ENCODE measurements around the gene NRP1. TPM values are rescaled to one million over a fixed set of nuclear protein-coding genes. Genes with fewer than 3 reads are reported as not detected.

NRP1 gene
- total and polyA plus RNA-seq, 2 of the 8 experiments (the other 6 are each of a cell fraction or from before 2014, with no cell fraction given) = 1.2 to 2.1 TPM

DNA sequence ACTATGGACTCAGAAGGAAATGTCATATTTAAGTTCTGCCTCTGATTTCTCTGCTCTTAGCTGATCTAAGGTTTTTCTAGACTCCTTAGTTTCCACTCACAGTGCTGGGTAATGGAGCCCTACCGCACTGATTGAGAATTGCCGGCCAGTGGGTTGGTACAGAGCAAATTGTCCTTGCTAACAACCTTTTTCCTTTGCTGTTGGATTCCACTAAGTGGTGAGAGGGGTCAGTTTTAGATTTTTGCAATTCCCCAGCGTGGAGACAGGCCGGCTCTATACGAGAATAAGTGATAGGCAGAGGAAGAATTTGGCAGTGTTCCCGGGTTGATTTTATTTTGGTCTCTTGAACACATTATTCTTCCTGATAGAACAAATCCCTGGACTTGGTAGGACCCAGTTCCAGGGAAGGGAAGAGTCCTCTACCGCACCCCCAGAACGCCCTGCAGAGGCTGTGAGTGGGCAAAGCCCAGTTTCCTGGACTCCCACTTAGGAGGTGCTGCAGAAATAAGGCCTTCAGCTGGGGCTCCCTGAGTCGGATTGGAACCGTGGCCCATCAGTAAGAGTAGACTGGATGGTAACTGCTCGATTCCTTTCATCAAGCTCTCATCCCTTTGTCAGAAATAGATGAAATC, 3.0 kb upstream of the NRP1 start:
- Histone ChIP-seq H3K9me3 (ENCODE audit: insufficient read depth in 2 of 2, low read depth in 1 of 2, low read length in 1 of 2) (no peaks in the 10 kb centered on the region), H3K27ac (ENCODE audit: low read depth, low read length) (no peak overlapping the region), H3K4me2 (ENCODE audit: insufficient read depth in 1 of 2, low read depth in 2 of 2, low read length in 2 of 2) (peak overlapping the region; percentile 94 to 100), H3K4ac (replicated peaks; ENCODE audit: insufficient read length, low read depth, low read length) (no peak overlapping the region), H3K36me3 (ENCODE audit: control insufficient read depth in 2 of 4, insufficient read depth in 4 of 4, low read length in 3 of 4) (no peaks in the 10 kb centered on the region), H2BK20ac (ENCODE audit: low read length) (peak overlapping the region; percentile 15; the same call in 1 of the 2 replicates), H4K91ac (replicated peaks; ENCODE audit: insufficient read length, low read length) (no peak overlapping the region), H4K8ac (ENCODE audit: extremely low read depth, insufficient read depth, low read length) (no peak overlapping the region), H3K9ac (replicated peaks in 1 of 4; ENCODE audit: extremely low read depth in 1 of 4, low read depth in 3 of 4, low read length in 3 of 4) (no peak overlapping the region), H4K5ac (ENCODE audit: insufficient read length, low read depth, low read length) (no peak overlapping the region), H3K23me2 (ENCODE audit: low read depth, low read length) (peaks cover 23% of the 10 kb centered on the region), H3K14ac (ENCODE audit: insufficient read length) (no peak overlapping the region), H3K23ac (ENCODE audit: insufficient read length) (no peak overlapping the region), H3K79me2 (ENCODE audit: control insufficient read depth in 1 of 2, insufficient read depth in 2 of 2, low read length in 2 of 2) (no peaks in the 10 kb centered on the region), H3K27me3 (replicated peaks in 1 of 4; ENCODE audit: control insufficient read depth in 3 of 4, extremely low read depth in 1 of 4, insufficient read depth in 3 of 4, low read length in 3 of 4) (peaks cover 8 to 56% (median 36%) of the 10 kb centered on the region in 4 experiments), H3K4me1 (replicated peaks in 1 of 4; ENCODE audit: control insufficient read depth in 3 of 4, insufficient read depth in 4 of 4, low read length in 3 of 4) (peaks cover 2 to 13% (median 4%) of the 10 kb centered on the region in 4 experiments; a peak in 6 of 7 replicates), H2AK5ac (ENCODE audit: low read depth, low read length) (no peak overlapping the region), H3K56ac (replicated peaks; ENCODE audit: insufficient read length, low read depth, low read length) (no peak overlapping the region), H4K20me1 (replicated peaks in 1 of 2; ENCODE audit: control insufficient read depth in 1 of 2, insufficient read depth in 2 of 2, low read length in 2 of 2) (no peaks in the 10 kb centered on the region), H2BK12ac (ENCODE audit: low read depth, low read length) (no peak overlapping the region), H2BK15ac (ENCODE audit: low read length) (no peak overlapping the region), H3K4me3 (ENCODE audit: extremely low read depth in 1 of 4, insufficient read depth in 2 of 4, low read depth in 3 of 4, low read length in 4 of 4) (peak overlapping the region; percentile 59 to 85 (median 72)), H2BK120ac (replicated peaks; ENCODE audit: low read depth, low read length) (no peak overlapping the region), H2AFZ (ENCODE audit: low read length) (peak overlapping the region; percentile 79), H3K18ac (ENCODE audit: extremely low read depth, low read length) (no peak overlapping the region), H3K79me1 (ENCODE audit: low read depth, low read length) (no peaks in the 10 kb centered on the region), H2BK5ac (ENCODE audit: low read depth, low read length) (no peak overlapping the region)
- DNase-seq (ENCODE audit: low read depth in 1 of 2, low spot score in 2 of 2) = no peak
- ChIA-PET CTCF (ENCODE audit: partially characterized antibody) (interaction anchor here (1.3 kb wide), 1 partner anchor 183 kb away, joined by 3 read pairs; no protein-coding TSS in a partner anchor), POLR2A (ENCODE audit: partially characterized antibody) (no interaction called here)
- TF ChIP-seq ASH2L (IDR thresholded peaks at IDR 0.05; ENCODE audit: low read length) = no peak
- no peak for TF ChIP-seq CHD1 (IDR thresholded peaks at IDR 0.05; ENCODE audit: low read depth, low read length)
- TF ChIP-seq SP4 (IDR thresholded peaks at IDR 0.05; ENCODE audit: low read length) = no peak
- peak; percentile 40; the same call in 1 of the 2 replicates for TF ChIP-seq SUZ12 (IDR thresholded peaks at IDR 0.05; ENCODE audit: low read length)
- no peak for TF ChIP-seq NANOG (IDR thresholded peaks at IDR 0.05; ENCODE audit: insufficient read depth, low read depth, low read length, poor library complexity, severe bottlenecking)
- TF ChIP-seq TAF1 (IDR thresholded peaks at IDR 0.05; ENCODE audit: low read depth, low read length) = no peak
- no peak for TF ChIP-seq SP2 (IDR thresholded peaks at IDR 0.05; ENCODE audit: low read length)
- no peak for FAIRE-seq
- 55% methylated on average over 11 of the region's 11 CpGs; no CpG with 5 or more reads in 1 of the 2 experiments for WGBS, 2 experiments (ENCODE audit: extremely low coverage in 1 of 2, insufficient coverage in 1 of 2, insufficient read length in 1 of 2, insufficient replicate concordance in 2 of 2, low coverage in 1 of 2, low lambda C conversion rate in 2 of 2, missing lambda C conversion rate in 1 of 2)
